ENCODE data around the gene FAHD1.

FAHD1 gene

GRCh38 chr16:1826691-1827573, at the start of gene FAHD1, which contains the start of gene HAGH:
Gene FAHD1 (plus strand): TSS chr16:1827206. CDS start chr16:1827239, 33 bp downstream.
Gene HAGH (minus strand): TSS chr16:1826825. CDS start chr16:1826787, 38 bp downstream.
- Histone ChIP-seq H3F3A (ENCODE audit: control insufficient read depth, insufficient read depth) (peaks cover 10% of the 10 kb centered on the region; the same call in 1 of the 2 replicates), H3K4me1 (ENCODE audit: control insufficient read depth, low read length) (peaks cover 24% of the 10 kb centered on the region), H3K36me3 (ENCODE audit: control insufficient read depth, low read length) (no peaks in the 10 kb centered on the region), H3K27ac (ENCODE audit: low read depth, low read length) (no peak within 1 kb of the TSS), H3K79me2 (ENCODE audit: control insufficient read depth, low read length) (peaks cover 27% of the 10 kb centered on the region), H3K9me3 (ENCODE audit: control insufficient read depth, insufficient read depth, low read length) (no peaks in the 10 kb centered on the region), H3K4me2 (ENCODE audit: low read length) (peak within 1 kb of the TSS; percentile 94), H3K9me2 (replicated peaks; ENCODE audit: control insufficient read depth, low read length) (no peaks in the 10 kb centered on the region), H3K27me3 (ENCODE audit: control insufficient read depth, low read length) (no peaks in the 10 kb centered on the region), H4K20me1 (ENCODE audit: control insufficient read depth, insufficient read depth, low read depth, low read length) (0 out of 2 replicates have a peak, but pooled peaks cover 3% of the 10 kb centered on the region), H3K4me3 (ENCODE audit: low read length) (peak within 1 kb of the TSS; percentile 91)
- no peak for TF ChIP-seq EZH2phosphoT487 (IDR thresholded peaks at IDR 0.05; ENCODE audit: borderline replicate concordance, low read length)

DNA sequence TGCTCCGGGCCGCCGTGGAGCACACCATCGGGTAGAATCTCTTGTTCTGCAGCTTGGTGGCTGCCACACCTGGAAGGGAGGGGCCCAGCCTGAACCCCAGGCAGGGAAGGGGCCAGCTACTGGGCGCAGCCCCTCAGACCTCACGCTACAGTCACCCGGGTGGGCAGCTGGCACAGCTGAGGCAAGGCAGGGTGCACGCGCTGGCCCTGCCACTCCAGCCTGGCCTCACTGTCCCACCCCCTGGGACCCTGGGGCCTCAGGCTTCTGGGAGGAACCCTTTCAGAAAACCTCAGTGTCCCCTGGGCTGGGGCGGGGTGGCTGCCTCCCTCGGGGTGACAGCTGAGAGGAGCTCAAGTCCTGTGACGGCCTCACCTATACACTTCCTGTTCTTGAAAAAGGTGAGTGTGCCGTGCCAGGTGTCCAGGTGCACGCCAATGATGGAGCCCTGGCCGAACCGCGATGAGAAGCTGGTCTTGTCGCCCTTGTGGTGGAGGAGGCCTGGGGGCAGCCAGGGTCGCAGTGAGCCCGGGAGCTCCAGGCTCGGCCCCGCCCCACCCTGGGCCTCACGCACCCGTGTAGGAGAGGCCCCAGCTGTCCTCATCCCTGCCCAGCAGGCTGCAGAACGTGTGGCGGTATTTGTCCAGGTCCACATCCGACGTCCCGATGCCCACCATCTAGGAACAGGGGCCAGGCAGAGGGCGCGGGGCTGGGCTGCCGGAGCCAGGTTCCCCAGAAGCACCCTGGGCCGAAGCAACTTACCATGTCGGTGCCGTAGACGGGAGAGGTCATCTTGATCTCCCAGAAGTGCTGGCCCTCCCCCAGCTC, 49.4 kb upstream of the FAHD1 start:
- Histone ChIP-seq H3K9me3 (ENCODE audit: control insufficient read depth, insufficient read depth, low read length) (no peaks in the 10 kb centered on the region), H3K36me3 (ENCODE audit: control insufficient read depth, low read length) (peaks cover 44% of the 10 kb centered on the region), H4K20me1 (ENCODE audit: control insufficient read depth, insufficient read depth, low read depth, low read length) (no peaks in the 10 kb centered on the region), H3K9me2 (replicated peaks; ENCODE audit: control insufficient read depth, low read length) (no peaks in the 10 kb centered on the region), H3K4me1 (ENCODE audit: control insufficient read depth, low read length) (peaks cover 21% of the 10 kb centered on the region), H3K4me2 (ENCODE audit: low read length) (no peak overlapping the region), H3F3A (ENCODE audit: control insufficient read depth, insufficient read depth) (no peaks in the 10 kb centered on the region; the same call in 1 of the 2 replicates), H3K27me3 (ENCODE audit: control insufficient read depth, low read length) (no peaks in the 10 kb centered on the region), H3K4me3 (ENCODE audit: low read length) (no peak overlapping the region), H3K27ac (ENCODE audit: low read depth, low read length) (no peak overlapping the region), H3K79me2 (ENCODE audit: control insufficient read depth, low read length) (peaks cover 42% of the 10 kb centered on the region)
- no peak for TF ChIP-seq EZH2phosphoT487 (IDR thresholded peaks at IDR 0.05; ENCODE audit: borderline replicate concordance, low read length)
- TF ChIP-seq, protein P1, sequence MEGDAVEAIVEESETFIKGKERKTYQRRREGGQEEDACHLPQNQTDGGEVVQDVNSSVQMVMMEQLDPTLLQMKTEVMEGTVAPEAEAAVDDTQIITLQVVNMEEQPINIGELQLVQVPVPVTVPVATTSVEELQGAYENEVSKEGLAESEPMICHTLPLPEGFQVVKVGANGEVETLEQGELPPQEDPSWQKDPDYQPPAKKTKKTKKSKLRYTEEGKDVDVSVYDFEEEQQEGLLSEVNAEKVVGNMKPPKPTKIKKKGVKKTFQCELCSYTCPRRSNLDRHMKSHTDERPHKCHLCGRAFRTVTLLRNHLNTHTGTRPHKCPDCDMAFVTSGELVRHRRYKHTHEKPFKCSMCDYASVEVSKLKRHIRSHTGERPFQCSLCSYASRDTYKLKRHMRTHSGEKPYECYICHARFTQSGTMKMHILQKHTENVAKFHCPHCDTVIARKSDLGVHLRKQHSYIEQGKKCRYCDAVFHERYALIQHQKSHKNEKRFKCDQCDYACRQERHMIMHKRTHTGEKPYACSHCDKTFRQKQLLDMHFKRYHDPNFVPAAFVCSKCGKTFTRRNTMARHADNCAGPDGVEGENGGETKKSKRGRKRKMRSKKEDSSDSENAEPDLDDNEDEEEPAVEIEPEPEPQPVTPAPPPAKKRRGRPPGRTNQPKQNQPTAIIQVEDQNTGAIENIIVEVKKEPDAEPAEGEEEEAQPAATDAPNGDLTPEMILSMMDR (IDR thresholded peaks at IDR 0.05; ENCODE audit: low read depth, low read length, poor library complexity, severe bottlenecking): no peak

- H3F3A ChIP-seq (ENCODE audit: control insufficient read depth, insufficient read depth): no peaks in the 10 kb centered on the region
- peaks cover 39% of the 10 kb centered on the region for H3K79me2 ChIP-seq (ENCODE audit: control insufficient read depth, low read length)
- H3K4me1 ChIP-seq (ENCODE audit: control insufficient read depth, low read length): peaks cover 21% of the 10 kb centered on the region
- TF ChIP-seq, protein P1 (IDR thresholded peaks at IDR 0.05; ENCODE audit: low read depth, low read length, poor library complexity, severe bottlenecking): no peak
- TF ChIP-seq EZH2phosphoT487 (IDR thresholded peaks at IDR 0.05; ENCODE audit: borderline replicate concordance, low read length): no peak
- H3K27me3 ChIP-seq (ENCODE audit: control insufficient read depth, low read length): no peaks in the 10 kb centered on the region
- H4K20me1 ChIP-seq (ENCODE audit: control insufficient read depth, insufficient read depth, low read depth, low read length): no peaks in the 10 kb centered on the region
- H3K27ac ChIP-seq (ENCODE audit: low read depth, low read length): no peak overlapping the region
- H3K4me2 ChIP-seq (ENCODE audit: low read length): no peak overlapping the region
- peaks cover 41% of the 10 kb centered on the region for H3K36me3 ChIP-seq (ENCODE audit: control insufficient read depth, low read length)
- no peaks in the 10 kb centered on the region for H3K9me2 ChIP-seq (replicated peaks; ENCODE audit: control insufficient read depth, low read length)
- H3K9me3 ChIP-seq (ENCODE audit: control insufficient read depth, insufficient read depth, low read length): no peaks in the 10 kb centered on the region
- H3K4me3 ChIP-seq (ENCODE audit: low read length): no peak overlapping the region
Observed at GRCh38 chr16:1778200-1779179, 48.5 kb upstream of the FAHD1 start.
